Neural cell (in vitro differentiated cells): ENCODE results near the gene LAMC2. TPM values are rescaled to one million over a fixed set of nuclear protein-coding genes. Genes with fewer than 3 reads are reported as not detected.

Experiments used
- H2AFZ ChIP-seq: fragments of 200-600, 300-800 bp; sonication (generic), shearing (Covaris generic); 2 replicates; pipeline ENCODE4 v1.6.0; 2014; ENCODE audit warnings: low read depth, mild to moderate bottlenecking, antibody characterized with exemption, low read length, moderate library complexity
- H3F3A ChIP-seq: fragments of 200-600 bp; shearing (Covaris generic); 2 replicates; pipeline ENCODE4 v1.6.1; 2016; ENCODE audit warnings: mild to moderate bottlenecking, moderate library complexity, mixed read lengths, antibody characterized with exemption, low read length; ENCODE audit not compliant: insufficient read depth, poor library complexity, severe bottlenecking
- H3K27ac ChIP-seq: fragments of 200-600, 300-800 bp; sonication (generic), shearing (Covaris generic); 2 replicates; pipeline ENCODE4 v1.5.1; 2014; ENCODE audit warnings: mild to moderate bottlenecking, low read length, moderate library complexity
- H3K27me3 ChIP-seq: fragments of 300-800, 200-600 bp; sonication (generic), shearing (Covaris generic); 2 replicates; pipeline ENCODE4 v1.6.0; 2014; ENCODE audit warnings: mild to moderate bottlenecking, low read depth, low read length, moderate library complexity; ENCODE audit not compliant: insufficient read depth
- H3K36me3 ChIP-seq: fragments of 300-800, 200-600 bp; sonication (generic), shearing (Covaris generic); 2 replicates; pipeline ENCODE4 v1.5.1; 2014; ENCODE audit warnings: mild to moderate bottlenecking, antibody characterized with exemption, low read length, moderate library complexity; ENCODE audit not compliant: insufficient read depth
- H3K4me2 ChIP-seq: fragments of 300-800, 200-600 bp; sonication (generic), shearing (Covaris generic); 2 replicates; pipeline ENCODE4 v1.6.0; 2014; ENCODE audit warnings: mild to moderate bottlenecking, low read length
- H3K4me3 ChIP-seq: fragments of 300-800, 200-600 bp; sonication (generic), shearing (Covaris generic); 2 replicates; pipeline ENCODE4 v1.5.1; 2014; ENCODE audit warnings: mild to moderate bottlenecking, low read length, moderate library complexity
- H3K79me2 ChIP-seq: fragments of 200-600 bp; shearing (Covaris generic); replicated peaks from 2 replicates; pipeline ENCODE4 v1.6.0; 2014; ENCODE audit warnings: mild to moderate bottlenecking, low read length, moderate library complexity; ENCODE audit not compliant: insufficient read depth
- H3K9ac ChIP-seq: fragments of 300-800, 200-600 bp; sonication (generic), shearing (Covaris generic); 2 replicates; pipeline ENCODE4 v1.6.1; 2016; ENCODE audit warnings: mild to moderate bottlenecking, low read length, mixed read lengths
- H3K9me2 ChIP-seq: fragments of 200-600 bp; shearing (Covaris generic); 2 replicates; pipeline ENCODE4 v1.6.1; 2016; ENCODE audit warnings: mild to moderate bottlenecking, low read length, mixed read lengths; ENCODE audit not compliant: insufficient read depth
- H3K9me3 ChIP-seq: fragments of 200-600, 300-800 bp; sonication (generic), shearing (Covaris generic); 2 replicates; pipeline ENCODE4 v1.6.1; 2016; ENCODE audit warnings: mild to moderate bottlenecking, mixed run types, low read length, moderate library complexity, mixed read lengths
- H4K20me1 ChIP-seq: fragments of 200-600 bp; shearing (Covaris generic); 2 replicates; pipeline ENCODE4 v1.6.1; 2016; ENCODE audit warnings: mild to moderate bottlenecking, mixed run types; ENCODE audit not compliant: insufficient read depth
- CTCF ChIP-seq: fragments of 450-650 bp; IDR thresholded peaks from 2 replicates; pipeline ENCODE4 v1.5.1; 2014; ENCODE audit warnings: antibody characterized with exemption, mild to moderate bottlenecking, moderate library complexity; ENCODE audit not compliant: poor library complexity, severe bottlenecking
- EP300 ChIP-seq: fragments of 450-650 bp; conservative IDR thresholded peaks from 2 replicates; pipeline ENCODE4 v1.6.1; 2014; ENCODE audit warnings: antibody characterized with exemption, mild to moderate bottlenecking, moderate library complexity; ENCODE audit not compliant: poor library complexity, severe bottlenecking
- EZH2 ChIP-seq: fragments of 200-600, 300-800 bp; shearing (Covaris generic), sonication (generic); IDR thresholded peaks from 2 replicates; pipeline ENCODE4 v1.6.1; 2014; ENCODE audit warnings: antibody characterized with exemption, low read length, borderline replicate concordance, mild to moderate bottlenecking; ENCODE audit not compliant: insufficient read depth, poor library complexity, severe bottlenecking
- MXI1 ChIP-seq: fragments of 450-650 bp; conservative IDR thresholded peaks from 2 replicates; pipeline ENCODE4 v1.6.1; 2014; ENCODE audit warnings: antibody characterized with exemption, mild to moderate bottlenecking; ENCODE audit not compliant: poor library complexity, severe bottlenecking
- POLR2AphosphoS5 ChIP-seq: IDR thresholded peaks from 2 replicates; pipeline ENCODE4 v1.6.1; 2012
- RAD21 ChIP-seq: fragments of 450-650 bp; conservative IDR thresholded peaks from 2 replicates; pipeline ENCODE4 v1.6.1; 2014; ENCODE audit warnings: antibody characterized with exemption, mild to moderate bottlenecking, moderate library complexity
- SMC3 ChIP-seq: fragments of 450-650 bp; conservative IDR thresholded peaks from 2 replicates; pipeline ENCODE4 v1.6.1; 2014; ENCODE audit warnings: antibody characterized with exemption, mild to moderate bottlenecking, moderate library complexity; ENCODE audit not compliant: poor library complexity
- TAF1 ChIP-seq: IDR thresholded peaks from 2 replicates; pipeline ENCODE4 v1.6.1; 2012; ENCODE audit warnings: low read depth
- polyA plus RNA-seq: library from polyadenylated mRNA; depleted of rRNA; stranded (reverse); fragments of >200 nt; gene quantifications from 2 replicates; pipeline ENCODE4 v1.2.3, GENCODE V29; 2014
- TF ChIP-seq, protein P1 (sequence below): IDR thresholded peaks from 2 replicates; pipeline ENCODE4 v1.6.1; 2012; ENCODE audit warnings: borderline replicate concordance

LAMC2 gene
- polyA plus RNA-seq, 1 donor from 2014 or later, result 0.67 TPM

DNA sequence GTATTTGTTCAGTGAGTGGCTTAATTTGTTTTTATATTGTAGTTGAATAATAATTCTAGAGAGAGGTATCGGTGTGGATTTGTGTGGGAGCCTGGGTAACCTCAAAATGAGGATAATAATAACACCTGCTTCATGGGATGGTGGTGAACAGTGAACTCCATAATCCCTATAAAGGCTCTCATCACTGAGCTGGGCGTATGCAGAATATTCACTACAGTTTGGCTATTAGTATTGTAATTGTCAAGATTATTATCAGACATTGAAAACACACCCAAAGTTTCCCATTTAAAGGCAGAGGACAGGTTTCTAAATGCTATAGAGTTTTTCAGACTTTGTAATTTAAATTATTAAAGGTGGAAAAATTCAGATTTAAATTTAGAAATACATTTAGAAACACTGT lies 7.0 kb upstream of the LAMC2 start:
- Histone ChIP-seq H2AFZ (no peak overlapping the region), H4K20me1 (no peaks in the 10 kb centered on the region), H3F3A (no peaks in the 10 kb centered on the region), H3K79me2 (no peaks in the 10 kb centered on the region), H3K9ac (no peak overlapping the region), H3K9me3 (no peaks in the 10 kb centered on the region), H3K4me3 (no peak overlapping the region), H3K27me3 (no peaks in the 10 kb centered on the region), H3K4me2 (no peak overlapping the region), H3K27ac (no peak overlapping the region), H3K36me3 (no peaks in the 10 kb centered on the region), H3K9me2 (no peaks in the 10 kb centered on the region)
- TF ChIP-seq, protein P1, sequence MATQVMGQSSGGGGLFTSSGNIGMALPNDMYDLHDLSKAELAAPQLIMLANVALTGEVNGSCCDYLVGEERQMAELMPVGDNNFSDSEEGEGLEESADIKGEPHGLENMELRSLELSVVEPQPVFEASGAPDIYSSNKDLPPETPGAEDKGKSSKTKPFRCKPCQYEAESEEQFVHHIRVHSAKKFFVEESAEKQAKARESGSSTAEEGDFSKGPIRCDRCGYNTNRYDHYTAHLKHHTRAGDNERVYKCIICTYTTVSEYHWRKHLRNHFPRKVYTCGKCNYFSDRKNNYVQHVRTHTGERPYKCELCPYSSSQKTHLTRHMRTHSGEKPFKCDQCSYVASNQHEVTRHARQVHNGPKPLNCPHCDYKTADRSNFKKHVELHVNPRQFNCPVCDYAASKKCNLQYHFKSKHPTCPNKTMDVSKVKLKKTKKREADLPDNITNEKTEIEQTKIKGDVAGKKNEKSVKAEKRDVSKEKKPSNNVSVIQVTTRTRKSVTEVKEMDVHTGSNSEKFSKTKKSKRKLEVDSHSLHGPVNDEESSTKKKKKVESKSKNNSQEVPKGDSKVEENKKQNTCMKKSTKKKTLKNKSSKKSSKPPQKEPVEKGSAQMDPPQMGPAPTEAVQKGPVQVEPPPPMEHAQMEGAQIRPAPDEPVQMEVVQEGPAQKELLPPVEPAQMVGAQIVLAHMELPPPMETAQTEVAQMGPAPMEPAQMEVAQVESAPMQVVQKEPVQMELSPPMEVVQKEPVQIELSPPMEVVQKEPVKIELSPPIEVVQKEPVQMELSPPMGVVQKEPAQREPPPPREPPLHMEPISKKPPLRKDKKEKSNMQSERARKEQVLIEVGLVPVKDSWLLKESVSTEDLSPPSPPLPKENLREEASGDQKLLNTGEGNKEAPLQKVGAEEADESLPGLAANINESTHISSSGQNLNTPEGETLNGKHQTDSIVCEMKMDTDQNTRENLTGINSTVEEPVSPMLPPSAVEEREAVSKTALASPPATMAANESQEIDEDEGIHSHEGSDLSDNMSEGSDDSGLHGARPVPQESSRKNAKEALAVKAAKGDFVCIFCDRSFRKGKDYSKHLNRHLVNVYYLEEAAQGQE, result no peak
- no peak for TF ChIP-seq MXI1
- no peak for TF ChIP-seq EZH2
- TF ChIP-seq EP300, result no peak
- no peak for TF ChIP-seq POLR2AphosphoS5
- no peak for TF ChIP-seq CTCF
- TF ChIP-seq SMC3, result no peak
- no peak for TF ChIP-seq TAF1
- TF ChIP-seq RAD21, result no peak

GRCh38 chr1:183180218-183180617 lies 5.8 kb upstream of the LAMC2 start:
- no peak for TF ChIP-seq TAF1
- H3K9ac ChIP-seq, result no peak overlapping the region
- peaks cover 2% of the 10 kb centered on the region for H3K27me3 ChIP-seq
- no peaks in the 10 kb centered on the region for H4K20me1 ChIP-seq
- H3K9me3 ChIP-seq, result no peaks in the 10 kb centered on the region
- H3K4me2 ChIP-seq, result no peak overlapping the region
- no peaks in the 10 kb centered on the region for H3K9me2 ChIP-seq
- H2AFZ ChIP-seq, result no peak overlapping the region
- no peak overlapping the region for H3K27ac ChIP-seq
- H3K79me2 ChIP-seq, result no peaks in the 10 kb centered on the region
- H3F3A ChIP-seq, result no peaks in the 10 kb centered on the region
- no peaks in the 10 kb centered on the region for H3K36me3 ChIP-seq
- H3K4me3 ChIP-seq, result no peak overlapping the region

- Histone ChIP-seq H3K9me3 (no peaks in the 10 kb centered on the region), H4K20me1 (no peaks in the 10 kb centered on the region), H3K27ac (no peak overlapping the region), H3K9ac (no peak overlapping the region), H3F3A (no peaks in the 10 kb centered on the region), H3K4me2 (no peak overlapping the region), H3K79me2 (no peaks in the 10 kb centered on the region), H3K36me3 (no peaks in the 10 kb centered on the region), H3K27me3 (peaks cover 7% of the 10 kb centered on the region), H2AFZ (no peak overlapping the region), H3K9me2 (no peaks in the 10 kb centered on the region), H3K4me3 (no peak overlapping the region)
- TF ChIP-seq MXI1, result no peak
- TF ChIP-seq RAD21, result no peak
- no peak for TF ChIP-seq POLR2AphosphoS5
- no peak for TF ChIP-seq EP300
Measured at GRCh38 chr1:183180634-183181056, 5.4 kb upstream of the LAMC2 start.
